ENCODE results near the gene HIVEP2. TPM values are rescaled to one million over a fixed set of nuclear protein-coding genes. Genes with fewer than 3 reads are reported as not detected.

HIVEP2 gene
- total RNA-seq, 2 donors from 2014 or later: 1.7 to 2.4 TPM

GRCh38 chr6:142790257-142790656 is 154.7 kb downstream of the HIVEP2 start:
- H3K9ac ChIP-seq (ENCODE audit: extremely low read depth, low read length, poor library complexity, severe bottlenecking): no peak overlapping the region
- no peaks in the 10 kb centered on the region for H3K9me3 Mint-ChIP-seq
- 87% methylated on average over 1 of the region's 1 CpG; no CpG with 5 or more reads in 1 of the 2 experiments for whole genome bisulfite sequencing, 2 experiments (ENCODE audit: insufficient coverage in 1 of 2, insufficient read length in 1 of 2)
- H3K27ac ChIP-seq (ENCODE audit: low read depth, low read length): no peak overlapping the region
- no peak for DNase-seq
- no peaks in the 10 kb centered on the region for H3K27me3 ChIP-seq (ENCODE audit: control insufficient read depth, insufficient read depth, low read length, poor library complexity, severe bottlenecking)
- no peaks in the 10 kb centered on the region for H3K4me1 ChIP-seq (ENCODE audit: control insufficient read depth, insufficient read depth, low read length)
- H3K4me3 ChIP-seq (ENCODE audit: low read length): no peak overlapping the region
- no peak overlapping the region for H3K27ac Mint-ChIP-seq
- no peaks in the 10 kb centered on the region for H3K36me3 ChIP-seq (ENCODE audit: control insufficient read depth, insufficient read depth, low read length)
- no peak for TF ChIP-seq CTCF (conservative IDR thresholded peaks at IDR 0.05)
- no peaks in the 10 kb centered on the region for H3K9me3 ChIP-seq (ENCODE audit: control insufficient read depth, low read length)
- H3K36me3 Mint-ChIP-seq (ENCODE audit: low read depth): no peaks in the 10 kb centered on the region
- peaks cover 4% of the 10 kb centered on the region for H3K4me1 Mint-ChIP-seq
- no peak overlapping the region for H3K4me3 Mint-ChIP-seq
- no peaks in the 10 kb centered on the region for H3K27me3 Mint-ChIP-seq (ENCODE audit: insufficient read depth)

- Histone ChIP-seq H3K27me3 (ENCODE audit: control insufficient read depth, insufficient read depth, low read length, poor library complexity, severe bottlenecking) (no peaks in the 10 kb centered on the region), H3K4me1 (ENCODE audit: control insufficient read depth, insufficient read depth, low read length) (no peaks in the 10 kb centered on the region), H3K27ac (ENCODE audit: low read depth, low read length) (no peak overlapping the region), H3K36me3 (ENCODE audit: control insufficient read depth, insufficient read depth, low read length) (no peaks in the 10 kb centered on the region), H3K9ac (ENCODE audit: extremely low read depth, low read length, poor library complexity, severe bottlenecking) (no peak overlapping the region), H3K4me3 (ENCODE audit: low read length) (no peak overlapping the region), H3K9me3 (ENCODE audit: control insufficient read depth, low read length) (no peaks in the 10 kb centered on the region)
- no peak overlapping the region for H3K27ac Mint-ChIP-seq
- no CpG with 5 or more reads among the region's 2 CpGs for WGBS, 2 experiments (ENCODE audit: insufficient coverage in 1 of 2, insufficient read length in 1 of 2)
- H3K4me1 Mint-ChIP-seq: peaks cover 4% of the 10 kb centered on the region
- DNase-seq: no peak
- no peaks in the 10 kb centered on the region for H3K27me3 Mint-ChIP-seq (ENCODE audit: insufficient read depth)
- TF ChIP-seq CTCF (conservative IDR thresholded peaks at IDR 0.05): no peak
- no peak overlapping the region for H3K4me3 Mint-ChIP-seq
- no peaks in the 10 kb centered on the region for H3K36me3 Mint-ChIP-seq (ENCODE audit: low read depth)
- no peaks in the 10 kb centered on the region for H3K9me3 Mint-ChIP-seq
Measured at GRCh38 chr6:142787422-142787821, 157.6 kb downstream of the HIVEP2 start.

- no peaks in the 10 kb centered on the region for H3K36me3 ChIP-seq (ENCODE audit: control insufficient read depth, insufficient read depth, low read length)
- H3K27me3 ChIP-seq (ENCODE audit: control insufficient read depth, insufficient read depth, low read length, poor library complexity, severe bottlenecking): no peaks in the 10 kb centered on the region
- no peak for DNase-seq
- no peak for TF ChIP-seq CTCF (conservative IDR thresholded peaks at IDR 0.05)
- H3K9ac ChIP-seq (ENCODE audit: extremely low read depth, low read length, poor library complexity, severe bottlenecking): no peak overlapping the region
- H3K4me3 ChIP-seq (ENCODE audit: low read length): no peak overlapping the region
- no peak overlapping the region for H3K27ac ChIP-seq (ENCODE audit: low read depth, low read length)
- H3K9me3 ChIP-seq (ENCODE audit: control insufficient read depth, low read length): no peaks in the 10 kb centered on the region
- Mint-ChIP-seq H3K4me3 (no peak overlapping the region), H3K27me3 (ENCODE audit: insufficient read depth) (no peaks in the 10 kb centered on the region), H3K4me1 (peaks cover 6% of the 10 kb centered on the region), H3K27ac (no peak overlapping the region), H3K9me3 (no peaks in the 10 kb centered on the region), H3K36me3 (ENCODE audit: low read depth) (no peaks in the 10 kb centered on the region)
- H3K4me1 ChIP-seq (ENCODE audit: control insufficient read depth, insufficient read depth, low read length): peaks cover 2% of the 10 kb centered on the region
Measured at GRCh38 chr6:142786476-142786875, 158.5 kb downstream of the HIVEP2 start.

Measured in endodermal cell (in vitro differentiated cells).